HCT116 (cell line): ENCODE results near the gene AFTPH. TPM values are rescaled to one million over a fixed set of nuclear protein-coding genes. Genes with fewer than 3 reads are reported as not detected.

ENCODE experiments used
- ATAC-seq: fragments of 200-7000 bp; cut with Tn5 transposase; 2 replicates; pipeline ENCODE4 v1.9.1; 2020; ENCODE audit warnings: mild to moderate bottlenecking, moderate library complexity
- BruUV-seq: library from RNA; stranded (reverse); fragments of 400-500 nt; replicated peaks from 2 replicates; lab custom pipeline; 2021; lab: Mats Ljungman, UMichigan
- CTCF ChIA-PET: fragments of 300-600 bp; sonication (Branson Sonifier 250); formaldehyde crosslinking; loops from one replicate; lab custom pipeline; 2021; ENCODE audit warnings: antibody characterized with exemption; lab: Charles Lee
- POLR2A ChIA-PET: fragments of 300-600, 350-600 bp; sonication (Branson Sonifier 250); formaldehyde crosslinking; loops from one replicate; lab custom pipeline; 2021; ENCODE audit warnings: antibody characterized with exemption; lab: Charles Lee
- RAD21 ChIA-PET, 2 experiments: fragments of 300-600 bp; sonication (Branson Sonifier 250); formaldehyde crosslinking; loops; one replicate each; lab custom pipeline; 2023; ENCODE audit warnings: low total read pairs in 2 of 2; ENCODE audit not compliant: uncharacterized antibody in 2 of 2, unreplicated experiment in 2 of 2, low non-redundant PET in 1 of 2; lab: Charles Lee
- DNase-seq: peaks from one replicate; pipeline ENCODE4 v3.0.0-alpha.2; 2010; ENCODE audit warnings: low read depth, low spot score
- H2AFZ ChIP-seq: fragments of 200-600 bp; shearing (Covaris generic), sonication (generic); 2 replicates; pipeline ENCODE4 v1.6.1; 2017; ENCODE audit warnings: low read depth, mixed run types, mixed read lengths, antibody characterized with exemption, low read length; ENCODE audit not compliant: poor library complexity, severe bottlenecking
- H3K27ac ChIP-seq: 2 replicates; pipeline ENCODE4 v1.5.1; 2012; ENCODE audit warnings: low read depth, low read length
- H3K27me3 ChIP-seq: fragments of 200-600 bp; sonication (generic); 2 replicates; pipeline ENCODE4 v1.6.1; 2016; ENCODE audit warnings: mixed run types, low read length, mixed read lengths; ENCODE audit not compliant: insufficient read depth
- H3K36me3 ChIP-seq, 2 experiments: fragments of 200-500 bp in 1 of 2; fragments of 200-600 bp in 1 of 2; sonication (Bioruptor generic) in 1 of 2; sonication (generic) in 1 of 2; 2 replicates each; pipeline versions ENCODE4 v1.5.1 to v1.6.1; 2014 to 2016; ENCODE audit warnings: low read length in 2 of 2, inconsistent platforms in 1 of 2, mixed read lengths in 1 of 2, mixed run types in 1 of 2; ENCODE audit not compliant: insufficient read depth in 2 of 2, control insufficient read depth in 1 of 2
- H3K4me1 ChIP-seq, 2 experiments: fragments of 200-600 bp in 1 of 2; sonication (generic) in 1 of 2; 2 replicates each; pipeline versions ENCODE4 v1.5.1 to v1.6.1; 2012 to 2017; ENCODE audit warnings: low read length in 2 of 2, inconsistent platforms in 1 of 2, mild to moderate bottlenecking in 1 of 2, mixed read lengths in 1 of 2, mixed run types in 1 of 2, moderate library complexity in 1 of 2; ENCODE audit not compliant: insufficient read depth in 2 of 2, control insufficient read depth in 1 of 2
- H3K4me2 ChIP-seq: fragments of 200-600 bp; sonication (generic); 2 replicates; pipeline ENCODE4 v1.6.1; 2017; ENCODE audit warnings: mixed run types, low read length, mixed read lengths
- H3K4me3 ChIP-seq, 2 experiments: fragments of 200-600 bp in 1 of 2; sonication (generic) in 1 of 2; replicated peaks in 1 of 2; 2 replicates each; pipeline ENCODE4 v1.5.1; 2011 to 2016; ENCODE audit warnings: low read length in 2 of 2, control low read depth in 1 of 2, low read depth in 1 of 2, mild to moderate bottlenecking in 1 of 2, mixed read lengths in 1 of 2, mixed run types in 1 of 2
- H3K79me2 ChIP-seq: fragments of 200-600 bp; sonication (generic); 2 replicates; pipeline ENCODE4 v1.6.1; 2017; ENCODE audit warnings: mild to moderate bottlenecking, mixed run types, low read length, moderate library complexity, mixed read lengths; ENCODE audit not compliant: insufficient read depth
- H3K9ac ChIP-seq: fragments of 200-600 bp; sonication (generic); 2 replicates; pipeline ENCODE4 v1.6.1; 2016; ENCODE audit warnings: low read length, mixed read lengths
- H3K9me2 ChIP-seq: fragments of 200-600 bp; sonication (generic), shearing (Covaris generic); 2 replicates; pipeline ENCODE4 v1.6.1; 2017; ENCODE audit warnings: mixed run types, mild to moderate bottlenecking, moderate library complexity; ENCODE audit not compliant: insufficient read depth
- H3K9me3 ChIP-seq, 2 experiments: fragments of 200-500 bp in 1 of 2; fragments of 200-600 bp in 1 of 2; sonication (Bioruptor generic) in 1 of 2; sonication (generic) in 1 of 2; 2 replicates each; pipeline ENCODE4 v1.6.1; 2014 to 2017; ENCODE audit warnings: low read length in 2 of 2, mixed read lengths in 2 of 2, inconsistent platforms in 1 of 2, low read depth in 1 of 2, mild to moderate bottlenecking in 1 of 2, mixed run types in 1 of 2, moderate library complexity in 1 of 2; ENCODE audit not compliant: control insufficient read depth in 1 of 2, insufficient read depth in 1 of 2
- H4K20me1 ChIP-seq: fragments of 200-600 bp; sonication (generic), shearing (Covaris generic); 2 replicates; pipeline ENCODE4 v1.6.1; 2017; ENCODE audit warnings: mixed run types, mild to moderate bottlenecking, moderate library complexity; ENCODE audit not compliant: insufficient read depth
- CEBPB ChIP-seq: IDR thresholded peaks from 2 replicates; pipeline ENCODE4 v1.6.1; 2012; ENCODE audit warnings: low read depth
- EGR1 ChIP-seq: IDR thresholded peaks from 2 replicates; pipeline ENCODE4 v1.6.1; 2012; ENCODE audit warnings: low read depth
- ELF1 ChIP-seq: IDR thresholded peaks from 2 replicates; pipeline ENCODE4 v1.6.1; 2012; ENCODE audit warnings: low read depth, borderline replicate concordance
- EZH2phosphoT487 ChIP-seq: fragments of 200-600 bp; IDR thresholded peaks from 2 replicates; pipeline ENCODE4 v1.6.1; 2018; ENCODE audit warnings: antibody characterized with exemption, borderline replicate concordance
- FOSL1 ChIP-seq: IDR thresholded peaks from 2 replicates; pipeline ENCODE4 v1.6.1; 2012; ENCODE audit warnings: low read depth
- JUND ChIP-seq: IDR thresholded peaks from 2 replicates; pipeline ENCODE4 v1.6.1; 2012
- MAX ChIP-seq: IDR thresholded peaks from 2 replicates; pipeline ENCODE4 v1.6.1; 2012
- POLR2A ChIP-seq: IDR thresholded peaks from 2 replicates; pipeline ENCODE4 v1.7.0; 2011; ENCODE audit warnings: borderline replicate concordance; ENCODE audit not compliant: insufficient read depth, insufficient read length; ENCODE audit errors: extremely low read depth
- REST ChIP-seq: IDR thresholded peaks from 2 replicates; pipeline ENCODE4 v1.6.1; 2012; ENCODE audit warnings: low read depth
- ZFX ChIP-seq: fragments of 450-650 bp; IDR thresholded peaks from 2 replicates; pipeline ENCODE4 v1.6.1; 2017
- intact Hi-C: fragments of 100-400 bp; cut with micrococcal nuclease; formaldehyde crosslinking; loops from 2 replicates; pipeline ENCODE4 v1.10.0; 2022
- total RNA-seq: library from RNA; stranded (reverse); gene quantifications from one replicate; pipeline ENCODE4 v1.2.1, GENCODE V29; 2021; ENCODE audit not compliant: unreplicated experiment

The AFTPH gene
- total RNA-seq, 1 experiment from 2014 or later = 23.6 TPM

- H3K9me3 ChIP-seq = no peaks in the 10 kb centered on the region
- H3K4me2 ChIP-seq = no peak overlapping the region
- H3K9ac ChIP-seq = no peak overlapping the region
- TF ChIP-seq EZH2phosphoT487 (no peak), MAX (no peak), EGR1 (no peak), FOSL1 (no peak), ZFX (no peak), REST (no peak), CEBPB (no peak), POLR2A (no peak), ELF1 (no peak), JUND (no peak)
- no peak overlapping the region for H2AFZ ChIP-seq
- no peaks in the 10 kb centered on the region for H3K27me3 ChIP-seq
- H3K9me2 ChIP-seq = no peaks in the 10 kb centered on the region
- intact Hi-C loops = no loop called here
- CTCF ChIA-PET = no interaction called here
- DNase-seq (no peak), ATAC-seq (no peak)
- no peaks in the 10 kb centered on the region for H4K20me1 ChIP-seq
- no TSS peak for BruUV-seq
- POLR2A ChIA-PET = no interaction called here
- H3K36me3 ChIP-seq = no peaks in the 10 kb centered on the region
- H3K27ac ChIP-seq = no peak overlapping the region
- H3K79me2 ChIP-seq = no peaks in the 10 kb centered on the region
- no peak overlapping the region for H3K4me3 ChIP-seq
- RAD21 ChIA-PET = no interaction called here
- no peaks in the 10 kb centered on the region for H3K4me1 ChIP-seq
Measured at GRCh38 chr2:64617631-64618151, 93.6 kb downstream of the AFTPH start.
